ENCODE data around the gene ATAT1. TPM values are rescaled to one million over a fixed set of nuclear protein-coding genes. Genes with fewer than 3 reads are reported as not detected.

The ATAT1 gene
- total and polyA plus RNA-seq, 10 of the 15 experiments (the other 5 are each of a cell fraction or from before 2014, with no cell fraction given): 1.1 to 14.2 (median 6.9) TPM

MicroRNAs encoded within 50 kb of the gene (microRNA counts, 767-probe panel; counts per million panel counts)
- 1,346 counts per million, percentile 48 among the panel's probes with 10 or more counts for microRNA hsa-miR-877-5p

Small RNA genes within 50 kb of the gene (microRNA-seq; reads per million reads assigned to microRNA genes)
- gene MIR877: 117 reads per million, percentile 75 among the genes with 10 or more reads in this experiment

Small RNA genes within 50 kb of the gene (small RNA-seq; reads per million reads assigned to genes)
- gene MIR877: 13.5 reads per million, percentile 96 among the genes with 10 or more reads in this experiment

Other genes starting within 250 kb of the ATAT1 start
Only the 7 nearest of the 14 such genes appear.
- 55.2 and 55.3 TPM in 2 replicates for gene ABCF1, start 55.4 kb upstream of the ATAT1 start, total RNA-seq (2014; rRNA removed)
- gene ABCF1, start 55.4 kb upstream of the ATAT1 start, total RNA-seq (2014; rRNA removed; fragmentation: Illumina TruSeq; extraction: Trizol): 57.4 and 63.4 TPM in 2 replicates
- gene ABCF1, start 55.4 kb upstream of the ATAT1 start, total RNA-seq (2021): 65.8 and 74.7 TPM in 2 replicates
- gene ABCF1, start 55.4 kb upstream of the ATAT1 start, polyA plus RNA-seq (2011; rRNA removed): 21.8 and 34.6 TPM in 2 replicates
- 68.4 and 79.6 TPM in 2 replicates for gene ABCF1, start 55.4 kb upstream of the ATAT1 start, polyA plus RNA-seq (2014; fragmentation: Illumina TruSeq; extraction: Trizol)
- 10 to 100 TPM; 21.3 to 26.1 TPM for gene ABCF1, start 55.4 kb upstream of the ATAT1 start, polyA plus RNA-seq (2014; fragmentation: Nextera tagmentation; extraction: Ambion mirVana)
- 45.6 and 49.9 TPM in 2 replicates for gene ABCF1, start 55.4 kb upstream of the ATAT1 start, polyA plus RNA-seq (2014; rRNA removed)
- 10 to 100 TPM; 56.5 to 62.3 TPM for gene ABCF1, start 55.4 kb upstream of the ATAT1 start, polyA plus RNA-seq (2016; fragmentation: Nextera tagmentation; extraction: Ambion mirVana)
- gene PPP1R10, start 9.6 kb upstream of the ATAT1 start, total RNA-seq (2014; rRNA removed): 81.1 and 83.8 TPM in 2 replicates
- 42.7 and 42.9 TPM in 2 replicates for gene PPP1R10, start 9.6 kb upstream of the ATAT1 start, total RNA-seq (2014; rRNA removed; fragmentation: Illumina TruSeq; extraction: Trizol)
- 75.1 and 78.7 TPM in 2 replicates for gene PPP1R10, start 9.6 kb upstream of the ATAT1 start, total RNA-seq (2021)
- gene PPP1R10, start 9.6 kb upstream of the ATAT1 start, polyA plus RNA-seq (2011; rRNA removed): 22.9 and 37.6 TPM in 2 replicates
- gene PPP1R10, start 9.6 kb upstream of the ATAT1 start, polyA plus RNA-seq (2014; fragmentation: Illumina TruSeq; extraction: Trizol): 68.0 and 76.2 TPM in 2 replicates
- 10 to 100 TPM; 11.3 to 22.6 TPM for gene PPP1R10, start 9.6 kb upstream of the ATAT1 start, polyA plus RNA-seq (2014; fragmentation: Nextera tagmentation; extraction: Ambion mirVana)
- 36.7 and 37.9 TPM in 2 replicates for gene PPP1R10, start 9.6 kb upstream of the ATAT1 start, polyA plus RNA-seq (2014; rRNA removed)
- gene PPP1R10, start 9.6 kb upstream of the ATAT1 start, polyA plus RNA-seq (2016; fragmentation: Nextera tagmentation; extraction: Ambion mirVana): 10 to 100 TPM; 39.6 to 46.1 TPM
- 108 and 113 TPM in 2 replicates for gene MRPS18B, start 9.0 kb upstream of the ATAT1 start, total RNA-seq (2014; rRNA removed)
- gene MRPS18B, start 9.0 kb upstream of the ATAT1 start, total RNA-seq (2014; rRNA removed; fragmentation: Illumina TruSeq; extraction: Trizol): 112 and 121 TPM in 2 replicates
- gene MRPS18B, start 9.0 kb upstream of the ATAT1 start, total RNA-seq (2021): 80.9 and 87.7 TPM in 2 replicates
- gene MRPS18B, start 9.0 kb upstream of the ATAT1 start, polyA plus RNA-seq (2011; rRNA removed): 104 and 133 TPM in 2 replicates
- gene MRPS18B, start 9.0 kb upstream of the ATAT1 start, polyA plus RNA-seq (2014; fragmentation: Illumina TruSeq; extraction: Trizol): 208 and 218 TPM in 2 replicates
- 100 to 1,000 TPM; 219 to 259 TPM for gene MRPS18B, start 9.0 kb upstream of the ATAT1 start, polyA plus RNA-seq (2014; fragmentation: Nextera tagmentation; extraction: Ambion mirVana)
- gene MRPS18B, start 9.0 kb upstream of the ATAT1 start, polyA plus RNA-seq (2014; rRNA removed): 118 and 166 TPM in 2 replicates
- 100 to 1,000 TPM; 132 to 147 TPM for gene MRPS18B, start 9.0 kb upstream of the ATAT1 start, polyA plus RNA-seq (2016; fragmentation: Nextera tagmentation; extraction: Ambion mirVana)
- gene C6orf136, start 20.3 kb downstream of the ATAT1 start, total RNA-seq (2014; rRNA removed): 11.4 and 13.5 TPM in 2 replicates
- 5.2 and 7.0 TPM in 2 replicates for gene C6orf136, start 20.3 kb downstream of the ATAT1 start, total RNA-seq (2014; rRNA removed; fragmentation: Illumina TruSeq; extraction: Trizol)
- gene C6orf136, start 20.3 kb downstream of the ATAT1 start, total RNA-seq (2021): 24.1 and 27.5 TPM in 2 replicates
- 5.2 and 11.0 TPM in 2 replicates for gene C6orf136, start 20.3 kb downstream of the ATAT1 start, polyA plus RNA-seq (2011; rRNA removed)
- 14.5 and 18.1 TPM in 2 replicates for gene C6orf136, start 20.3 kb downstream of the ATAT1 start, polyA plus RNA-seq (2014; fragmentation: Illumina TruSeq; extraction: Trizol)
- 10 to 100 TPM in 1 of 2 experiments, 1 to 10 TPM in 1; 10.0 to 14.6 TPM for gene C6orf136, start 20.3 kb downstream of the ATAT1 start, polyA plus RNA-seq (2014; fragmentation: Nextera tagmentation; extraction: Ambion mirVana)
- gene C6orf136, start 20.3 kb downstream of the ATAT1 start, polyA plus RNA-seq (2014; rRNA removed): 21.1 and 23.7 TPM in 2 replicates
- gene C6orf136, start 20.3 kb downstream of the ATAT1 start, polyA plus RNA-seq (2016; fragmentation: Nextera tagmentation; extraction: Ambion mirVana): 10 to 100 TPM; 15.3 to 15.7 TPM
- 39.5 and 40.0 TPM in 2 replicates for gene DHX16, start 46.1 kb downstream of the ATAT1 start, total RNA-seq (2014; rRNA removed)
- 35.6 and 38.1 TPM in 2 replicates for gene DHX16, start 46.1 kb downstream of the ATAT1 start, total RNA-seq (2014; rRNA removed; fragmentation: Illumina TruSeq; extraction: Trizol)
- 30.3 and 31.8 TPM in 2 replicates for gene DHX16, start 46.1 kb downstream of the ATAT1 start, total RNA-seq (2021)
- 27.5 and 36.3 TPM in 2 replicates for gene DHX16, start 46.1 kb downstream of the ATAT1 start, polyA plus RNA-seq (2011; rRNA removed)
- 26.8 and 41.0 TPM in 2 replicates for gene DHX16, start 46.1 kb downstream of the ATAT1 start, polyA plus RNA-seq (2014; fragmentation: Illumina TruSeq; extraction: Trizol)
- gene DHX16, start 46.1 kb downstream of the ATAT1 start, polyA plus RNA-seq (2014; fragmentation: Nextera tagmentation; extraction: Ambion mirVana): 10 to 100 TPM; 10.1 to 17.7 TPM
- 38.4 and 41.4 TPM in 2 replicates for gene DHX16, start 46.1 kb downstream of the ATAT1 start, polyA plus RNA-seq (2014; rRNA removed)
- gene DHX16, start 46.1 kb downstream of the ATAT1 start, polyA plus RNA-seq (2016; fragmentation: Nextera tagmentation; extraction: Ambion mirVana): 10 to 100 TPM; 40.3 to 41.4 TPM
- 47.4 and 51.3 TPM in 2 replicates for gene PPP1R18, start 59.8 kb downstream of the ATAT1 start, total RNA-seq (2014; rRNA removed)
- 50.4 and 54.0 TPM in 2 replicates for gene PPP1R18, start 59.8 kb downstream of the ATAT1 start, total RNA-seq (2014; rRNA removed; fragmentation: Illumina TruSeq; extraction: Trizol)
- 99.2 and 100 TPM in 2 replicates for gene PPP1R18, start 59.8 kb downstream of the ATAT1 start, total RNA-seq (2021)
- 78.3 and 114 TPM in 2 replicates for gene PPP1R18, start 59.8 kb downstream of the ATAT1 start, polyA plus RNA-seq (2011; rRNA removed)
- 109 and 119 TPM in 2 replicates for gene PPP1R18, start 59.8 kb downstream of the ATAT1 start, polyA plus RNA-seq (2014; fragmentation: Illumina TruSeq; extraction: Trizol)
- gene PPP1R18, start 59.8 kb downstream of the ATAT1 start, polyA plus RNA-seq (2014; fragmentation: Nextera tagmentation; extraction: Ambion mirVana): 10 to 100 TPM; 21.0 to 24.0 TPM
- 72.3 and 86.2 TPM in 2 replicates for gene PPP1R18, start 59.8 kb downstream of the ATAT1 start, polyA plus RNA-seq (2014; rRNA removed)
- 10 to 100 TPM; 46.3 to 50.7 TPM for gene PPP1R18, start 59.8 kb downstream of the ATAT1 start, polyA plus RNA-seq (2016; fragmentation: Nextera tagmentation; extraction: Ambion mirVana)
- 14.8 and 17.7 TPM in 2 replicates for gene NRM, start 64.1 kb downstream of the ATAT1 start, total RNA-seq (2014; rRNA removed)
- gene NRM, start 64.1 kb downstream of the ATAT1 start, total RNA-seq (2014; rRNA removed; fragmentation: Illumina TruSeq; extraction: Trizol): 14.7 and 15.4 TPM in 2 replicates
- gene NRM, start 64.1 kb downstream of the ATAT1 start, total RNA-seq (2021): 39.0 and 39.3 TPM in 2 replicates
- gene NRM, start 64.1 kb downstream of the ATAT1 start, polyA plus RNA-seq (2011; rRNA removed): 7.6 and 18.7 TPM in 2 replicates
- gene NRM, start 64.1 kb downstream of the ATAT1 start, polyA plus RNA-seq (2014; fragmentation: Illumina TruSeq; extraction: Trizol): 35.8 and 46.7 TPM in 2 replicates
- gene NRM, start 64.1 kb downstream of the ATAT1 start, polyA plus RNA-seq (2014; fragmentation: Nextera tagmentation; extraction: Ambion mirVana): 10 to 100 TPM; 19.1 to 23.7 TPM
- gene NRM, start 64.1 kb downstream of the ATAT1 start, polyA plus RNA-seq (2014; rRNA removed): 34.3 and 35.7 TPM in 2 replicates
- gene NRM, start 64.1 kb downstream of the ATAT1 start, polyA plus RNA-seq (2016; fragmentation: Nextera tagmentation; extraction: Ambion mirVana): 10 to 100 TPM; 36.6 to 37.5 TPM

Measured in GM12878 (cell line).